KG1 (cell line): ENCODE measurements around the gene MRPS18A.
"Not testable (repeated sequence)": the region's sequence is repeated elsewhere in the genome, so short reads cannot be mapped to it uniquely, and the experiment has no call there.

Experiments
- DNase-seq: peaks from one replicate; lab custom pipeline; 2025; lab: John Stamatoyannopoulos, UW

Gene MRPS18A

GRCh38 chr6:43717389-43717788 lies 29.8 kb upstream of the MRPS18A start:
- DNase-seq, result no peak

DNA sequence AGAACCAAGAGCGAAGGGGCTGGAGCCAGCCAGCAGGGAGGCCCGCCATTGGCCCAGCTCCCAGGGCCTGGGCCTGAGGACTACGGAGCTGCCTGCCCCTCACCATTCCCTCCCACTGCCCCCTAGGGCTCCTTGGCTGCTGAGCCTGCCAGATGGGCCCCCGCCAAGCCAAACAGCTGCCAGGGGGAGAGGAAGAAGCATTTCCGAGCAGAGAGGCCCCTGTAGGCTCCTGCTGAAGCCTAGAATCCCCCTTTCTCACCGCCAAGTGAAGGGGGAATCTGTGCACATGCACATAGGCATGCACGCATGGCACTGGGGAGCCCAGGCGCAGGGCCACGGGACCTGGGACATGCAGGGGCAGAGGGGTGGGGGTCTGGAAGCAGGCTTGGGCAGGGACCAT lies 28.5 kb upstream of the MRPS18A start:
- no peak for DNase-seq

DNA sequence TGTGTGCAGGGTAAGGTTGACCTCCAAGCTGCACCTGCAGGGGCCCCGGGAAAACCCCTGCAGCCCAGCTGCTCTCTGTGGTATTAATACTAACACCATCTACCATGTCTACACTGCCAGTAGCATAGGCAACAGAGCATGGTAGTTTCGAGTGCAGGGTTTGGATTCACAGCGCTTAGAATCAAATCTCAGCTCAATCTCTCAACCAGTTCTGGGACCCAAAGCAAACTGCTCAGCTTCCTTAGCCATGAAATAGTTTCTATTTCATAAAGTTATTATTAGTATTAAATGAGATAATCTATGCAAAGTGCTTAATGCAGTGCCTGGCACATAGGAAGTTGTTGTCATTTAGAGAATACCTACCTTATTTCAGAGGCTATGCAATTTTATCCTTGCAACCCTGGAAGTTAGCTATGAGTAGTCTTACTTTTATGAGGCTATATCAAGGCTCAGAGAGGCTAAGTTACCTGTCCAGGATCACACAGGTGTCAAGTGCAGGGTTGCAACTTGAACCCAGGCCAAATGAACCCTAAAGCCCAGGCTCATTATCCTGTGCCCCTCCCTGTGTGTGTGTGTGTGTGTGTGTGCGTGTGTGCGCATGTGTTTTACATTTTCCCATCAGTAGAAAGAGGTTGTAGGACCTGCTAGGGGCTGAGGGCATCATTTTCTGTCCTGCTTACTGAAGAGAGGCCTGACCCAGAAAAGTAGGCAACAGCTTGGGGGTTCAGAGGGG lies 27.6 kb upstream of the MRPS18A start:
- no peak for DNase-seq

DNA sequence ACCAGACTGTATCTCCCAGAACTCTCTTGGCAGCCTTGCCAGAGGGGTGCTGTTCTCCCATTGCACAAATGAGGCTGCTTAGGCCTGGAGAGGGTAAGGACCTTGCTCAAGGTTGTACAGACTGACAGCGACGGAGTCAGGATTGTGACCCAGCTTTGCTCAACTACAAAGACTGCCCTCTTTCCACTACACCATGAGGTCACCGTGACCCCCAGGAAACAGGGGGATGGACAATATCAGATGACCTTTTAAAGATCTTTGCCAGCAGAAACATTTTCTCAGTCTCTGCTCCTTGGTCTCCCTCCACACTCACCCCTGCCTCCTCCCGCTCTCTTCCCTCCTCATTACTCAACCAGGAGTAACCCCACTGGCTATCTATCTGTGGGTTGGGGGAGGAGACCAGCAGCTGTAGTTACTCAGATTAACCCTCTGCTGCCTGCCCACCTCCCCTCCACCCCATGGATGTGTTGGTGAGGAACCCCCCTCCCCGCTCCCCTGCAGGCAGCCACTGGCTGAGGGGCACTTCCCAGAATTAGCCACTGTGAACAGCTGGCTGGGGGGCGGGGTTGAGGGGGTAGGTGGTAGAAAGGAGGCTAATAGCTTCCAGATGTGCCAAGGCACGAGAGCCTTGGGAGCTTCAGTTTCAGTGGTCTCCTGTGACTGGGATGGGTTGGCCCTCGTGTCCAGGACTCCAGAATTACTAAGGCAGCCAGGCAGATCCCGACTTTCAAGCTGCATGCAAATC lies 26.9 kb upstream of the MRPS18A start:
- DNase-seq, result no peak

- no peak for DNase-seq
These were observed 26.2 kb upstream of the MRPS18A start for GRCh38 chr6:43713643-43714310.

- DNase-seq, result no peak
These were observed 25.0 kb upstream of the MRPS18A start for GRCh38 chr6:43712579-43712978.

- no peak for DNase-seq
These were observed 23.0 kb upstream of the MRPS18A start for GRCh38 chr6:43710576-43710975.

GRCh38 chr6:43709654-43710303 lies 22.2 kb upstream of the MRPS18A start:
- no peak for DNase-seq

GRCh38 chr6:43708860-43709653 lies 21.5 kb upstream of the MRPS18A start:
- DNase-seq, result no peak

DNA sequence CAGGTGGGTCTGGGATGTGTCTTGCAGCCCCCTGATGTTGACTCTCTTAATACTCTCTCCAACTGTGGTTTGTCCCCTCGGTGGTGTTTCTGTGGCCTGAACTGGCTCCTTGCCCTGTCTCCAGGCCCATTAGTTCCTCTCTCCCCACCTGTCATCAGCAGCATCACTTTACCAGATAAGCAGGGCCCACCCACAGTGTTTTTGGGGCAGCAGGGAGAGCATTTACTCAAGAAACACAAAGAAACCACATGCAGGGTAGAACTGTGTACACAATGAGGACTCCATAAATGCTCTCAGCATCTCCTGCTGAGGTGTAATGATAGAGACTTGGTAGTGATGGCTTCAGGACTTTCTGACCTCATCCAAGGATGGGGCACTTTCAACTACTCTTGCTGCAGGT lies 20.2 kb upstream of the MRPS18A start:
- DNase-seq, result no peak

DNA sequence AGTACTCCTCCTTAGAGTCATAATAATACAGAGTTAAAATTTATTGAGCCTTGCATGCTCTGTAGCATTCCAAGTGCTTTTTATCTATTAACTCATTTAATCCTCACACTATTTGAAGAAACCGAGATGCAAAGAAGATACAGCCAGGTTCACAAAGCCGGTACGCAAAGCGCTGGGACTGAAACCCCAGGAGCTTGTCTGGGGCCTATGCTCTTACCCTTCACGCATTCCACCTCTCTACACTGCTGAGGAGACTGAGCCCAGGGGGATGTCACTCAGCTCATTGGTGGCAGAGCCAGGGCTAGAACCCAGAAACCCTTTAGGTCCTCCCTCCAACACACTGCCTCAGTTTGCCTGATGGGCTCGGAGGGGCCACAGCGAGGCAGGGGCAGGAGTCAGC lies 19.7 kb upstream of the MRPS18A start:
- no peak for DNase-seq

GRCh38 chr6:43706788-43707187 lies 19.2 kb upstream of the MRPS18A start:
- no peak for DNase-seq

DNA sequence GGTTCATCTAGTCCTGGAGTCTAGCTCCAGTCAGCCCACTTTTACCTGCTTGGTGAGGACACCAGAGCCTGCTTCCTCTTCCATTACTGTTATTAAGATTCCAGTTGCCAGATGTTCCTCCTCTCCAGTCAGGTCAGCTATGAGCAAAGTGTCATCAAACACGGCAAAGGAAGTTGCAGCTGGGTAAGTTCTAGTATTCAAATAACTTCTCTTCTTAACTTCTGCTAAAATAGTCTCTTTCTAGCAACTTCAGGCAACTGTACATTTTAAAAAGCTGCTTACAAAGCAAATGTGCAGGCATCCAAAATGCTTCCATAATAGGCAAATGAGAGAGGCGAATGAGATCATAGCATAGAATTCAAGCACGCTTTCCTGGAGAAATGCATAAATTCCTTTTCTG lies 18.4 kb upstream of the MRPS18A start:
- no peak for DNase-seq

DNA sequence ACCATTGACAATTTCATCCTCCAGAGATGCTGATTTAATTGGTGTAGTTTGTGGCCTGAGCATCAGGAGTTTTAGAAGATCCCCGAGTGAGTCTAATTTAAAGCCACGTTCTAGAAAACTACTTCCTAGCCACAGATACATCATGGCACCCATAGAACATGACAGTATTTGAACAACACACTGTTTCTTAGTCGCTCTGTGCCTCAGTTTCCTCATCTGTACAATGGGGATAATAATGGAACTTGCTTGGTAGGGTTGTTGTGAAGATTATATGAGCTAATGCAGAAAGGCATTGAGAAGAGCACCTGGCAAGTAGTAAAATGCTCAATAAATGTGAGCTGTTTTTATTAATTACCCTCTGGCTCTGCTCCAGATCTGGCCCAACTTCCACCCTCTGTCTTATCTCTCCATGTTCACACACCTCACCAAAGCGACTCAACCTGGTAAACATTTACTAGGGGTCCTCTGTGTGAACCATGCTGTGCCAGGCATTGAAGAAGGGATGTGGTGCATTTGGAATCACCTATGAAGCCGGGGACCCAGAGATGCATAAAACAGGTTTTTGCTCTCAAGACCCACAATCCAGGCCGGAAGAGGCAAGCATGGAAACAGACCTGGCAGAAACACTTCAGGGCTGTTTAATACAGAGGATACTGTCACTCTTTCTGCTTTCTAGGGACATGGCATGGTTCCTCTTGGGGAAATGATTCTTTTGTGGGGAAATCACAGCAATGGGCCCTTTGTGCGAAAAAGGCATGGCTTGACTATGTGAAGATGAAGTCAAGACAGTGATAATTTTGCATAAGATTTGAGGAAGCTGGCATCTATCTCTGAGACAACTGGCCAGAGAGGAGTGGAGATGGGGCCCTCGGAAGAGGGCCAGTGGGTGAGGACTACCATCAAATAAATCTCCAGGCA lies 16.2 kb upstream of the MRPS18A start:
- DNase-seq, result no peak

- DNase-seq, result no peak
These were observed 15.2 kb upstream of the MRPS18A start for GRCh38 chr6:43702534-43703440.

DNA sequence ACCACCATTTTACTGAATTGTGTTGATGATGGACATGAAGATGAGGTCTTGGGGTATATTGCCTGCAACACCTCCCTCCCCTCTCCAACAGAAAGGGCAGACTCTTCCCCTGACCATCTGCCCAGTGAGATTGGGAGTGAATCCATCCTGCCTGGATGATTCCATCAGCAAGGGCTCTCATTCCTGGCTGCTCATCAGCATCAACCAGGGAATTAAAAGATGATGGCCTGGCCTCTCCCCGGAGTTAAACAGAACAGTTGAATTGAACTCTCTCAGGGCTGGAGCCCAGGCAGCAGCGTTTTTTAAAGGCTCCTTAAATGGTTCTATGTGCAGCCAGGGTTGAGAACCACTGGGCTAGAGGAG lies 14.6 kb upstream of the MRPS18A start:
- no peak for DNase-seq

- DNase-seq, result not testable (repeated sequence)
These were observed 13.5 kb upstream of the MRPS18A start for GRCh38 chr6:43700939-43701560.

DNA sequence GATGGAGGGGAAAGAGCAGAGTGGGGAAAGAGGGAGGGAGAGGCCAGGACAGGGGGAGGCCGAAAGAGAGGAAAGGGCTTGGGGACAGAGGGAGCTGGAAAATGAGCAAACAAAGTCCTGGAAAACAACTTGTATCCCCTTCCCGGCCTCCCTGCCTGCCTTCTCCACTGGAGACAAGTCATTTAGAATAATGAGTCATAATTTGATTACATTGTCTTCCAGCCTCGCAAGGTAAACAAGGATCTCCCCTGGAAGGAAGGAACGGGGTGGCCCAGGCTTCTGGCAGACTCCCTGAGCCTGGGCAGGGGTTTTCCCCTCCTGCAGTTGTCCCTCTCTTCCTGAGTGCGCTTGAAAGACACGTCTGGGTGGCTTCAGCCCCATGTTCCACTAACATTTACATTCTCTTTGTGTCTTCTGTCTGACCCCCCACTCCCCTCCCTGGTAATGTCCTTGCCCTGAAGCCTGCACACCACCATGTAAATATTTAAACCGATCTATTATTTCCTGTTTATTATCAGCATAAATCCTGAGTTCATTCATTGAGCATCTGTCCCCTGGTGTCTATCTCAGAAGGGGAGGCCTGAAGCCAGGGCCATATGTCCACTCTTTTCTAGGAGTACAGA lies 12.1 kb upstream of the MRPS18A start:
- DNase-seq, result no peak
